ENCODE measurements around the gene UHRF1.
"Not testable (repeated sequence)": the region's sequence is repeated elsewhere in the genome, so short reads cannot be mapped to it uniquely, and the experiment has no call there.

Gene UHRF1

DNA sequence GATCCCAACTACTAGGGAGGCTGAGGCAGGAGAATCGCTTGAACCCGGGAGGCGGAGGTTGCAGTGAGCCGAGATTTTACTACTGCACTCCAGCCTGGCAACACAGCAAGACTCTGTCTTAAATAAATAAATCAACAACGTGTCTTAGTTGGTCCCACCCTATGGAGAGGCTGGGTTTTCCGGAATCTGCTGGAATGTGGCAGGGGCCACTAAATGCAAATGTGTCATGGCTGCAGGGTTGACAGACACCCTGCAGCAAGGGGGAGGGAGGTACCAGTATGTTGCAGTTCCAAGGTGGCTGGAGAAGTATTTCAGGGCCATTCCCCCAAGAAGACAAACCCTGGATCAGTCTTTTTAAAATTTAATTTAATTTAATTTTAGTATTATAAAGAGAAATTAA lies 21.5 kb upstream of the UHRF1 start:
- H3K36me3 ChIP-seq (ENCODE audit: control insufficient read depth, low read length); H3K4me3 ChIP-seq (ENCODE audit: low read length); H3K27ac ChIP-seq (ENCODE audit: low read depth, low read length); H3K79me2 ChIP-seq (ENCODE audit: control insufficient read depth, low read length); H3K9me2 ChIP-seq (replicated peaks; ENCODE audit: control insufficient read depth, low read length); H3K9me3 ChIP-seq (ENCODE audit: control insufficient read depth, insufficient read depth, low read length); H4K20me1 ChIP-seq (ENCODE audit: control insufficient read depth, insufficient read depth, low read depth, low read length); H3K4me2 ChIP-seq (ENCODE audit: low read length); H3K27me3 ChIP-seq (ENCODE audit: control insufficient read depth, low read length): not testable (repeated sequence)
- Histone ChIP-seq H3F3A (ENCODE audit: control insufficient read depth, insufficient read depth) (peaks cover 14% of the 10 kb centered on the region), H3K4me1 (ENCODE audit: control insufficient read depth, low read length) (peaks cover 20% of the 10 kb centered on the region)

- H3K4me1 ChIP-seq (ENCODE audit: control insufficient read depth, low read length) = peaks cover 13% of the 10 kb centered on the region
- no peak overlapping the region for H3K4me3 ChIP-seq (ENCODE audit: low read length)
- H3F3A ChIP-seq (ENCODE audit: control insufficient read depth, insufficient read depth) = peaks cover 5% of the 10 kb centered on the region; the same call in 1 of the 2 replicates
- H3K27me3 ChIP-seq (ENCODE audit: control insufficient read depth, low read length) = no peaks in the 10 kb centered on the region
- no peak overlapping the region for H3K27ac ChIP-seq (ENCODE audit: low read depth, low read length)
- no peak overlapping the region for H3K4me2 ChIP-seq (ENCODE audit: low read length)
- H3K9me3 ChIP-seq (ENCODE audit: control insufficient read depth, insufficient read depth, low read length) = no peaks in the 10 kb centered on the region
- no peaks in the 10 kb centered on the region for H3K9me2 ChIP-seq (replicated peaks; ENCODE audit: control insufficient read depth, low read length)
- no peaks in the 10 kb centered on the region for H3K36me3 ChIP-seq (ENCODE audit: control insufficient read depth, low read length)
- TF ChIP-seq, protein P1, sequence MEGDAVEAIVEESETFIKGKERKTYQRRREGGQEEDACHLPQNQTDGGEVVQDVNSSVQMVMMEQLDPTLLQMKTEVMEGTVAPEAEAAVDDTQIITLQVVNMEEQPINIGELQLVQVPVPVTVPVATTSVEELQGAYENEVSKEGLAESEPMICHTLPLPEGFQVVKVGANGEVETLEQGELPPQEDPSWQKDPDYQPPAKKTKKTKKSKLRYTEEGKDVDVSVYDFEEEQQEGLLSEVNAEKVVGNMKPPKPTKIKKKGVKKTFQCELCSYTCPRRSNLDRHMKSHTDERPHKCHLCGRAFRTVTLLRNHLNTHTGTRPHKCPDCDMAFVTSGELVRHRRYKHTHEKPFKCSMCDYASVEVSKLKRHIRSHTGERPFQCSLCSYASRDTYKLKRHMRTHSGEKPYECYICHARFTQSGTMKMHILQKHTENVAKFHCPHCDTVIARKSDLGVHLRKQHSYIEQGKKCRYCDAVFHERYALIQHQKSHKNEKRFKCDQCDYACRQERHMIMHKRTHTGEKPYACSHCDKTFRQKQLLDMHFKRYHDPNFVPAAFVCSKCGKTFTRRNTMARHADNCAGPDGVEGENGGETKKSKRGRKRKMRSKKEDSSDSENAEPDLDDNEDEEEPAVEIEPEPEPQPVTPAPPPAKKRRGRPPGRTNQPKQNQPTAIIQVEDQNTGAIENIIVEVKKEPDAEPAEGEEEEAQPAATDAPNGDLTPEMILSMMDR (IDR thresholded peaks at IDR 0.05; ENCODE audit: low read depth, low read length, poor library complexity, severe bottlenecking) = no peak
- no peak for TF ChIP-seq EZH2phosphoT487 (IDR thresholded peaks at IDR 0.05; ENCODE audit: borderline replicate concordance, low read length)
- H4K20me1 ChIP-seq (ENCODE audit: control insufficient read depth, insufficient read depth, low read depth, low read length) = no peaks in the 10 kb centered on the region
- no peaks in the 10 kb centered on the region for H3K79me2 ChIP-seq (ENCODE audit: control insufficient read depth, low read length)
Observed at GRCh38 chr19:4889034-4889815, 20.1 kb upstream of the UHRF1 start.

GRCh38 chr19:4891066-4891465 lies 18.2 kb upstream of the UHRF1 start:
- peaks cover 25% of the 10 kb centered on the region for H3K4me1 ChIP-seq (ENCODE audit: control insufficient read depth, low read length)
- no peaks in the 10 kb centered on the region for H4K20me1 ChIP-seq (ENCODE audit: control insufficient read depth, insufficient read depth, low read depth, low read length)
- H3K9me3 ChIP-seq (ENCODE audit: control insufficient read depth, insufficient read depth, low read length) = no peaks in the 10 kb centered on the region
- H3K27me3 ChIP-seq (ENCODE audit: control insufficient read depth, low read length) = no peaks in the 10 kb centered on the region
- H3K36me3 ChIP-seq (ENCODE audit: control insufficient read depth, low read length) = no peaks in the 10 kb centered on the region
- peaks cover 10% of the 10 kb centered on the region for H3F3A ChIP-seq (ENCODE audit: control insufficient read depth, insufficient read depth)
- H3K4me3 ChIP-seq (ENCODE audit: low read length) = no peak overlapping the region
- no peak overlapping the region for H3K27ac ChIP-seq (ENCODE audit: low read depth, low read length)
- H3K79me2 ChIP-seq (ENCODE audit: control insufficient read depth, low read length) = no peaks in the 10 kb centered on the region
- TF ChIP-seq, protein P1 (IDR thresholded peaks at IDR 0.05; ENCODE audit: low read depth, low read length, poor library complexity, severe bottlenecking) = no peak
- TF ChIP-seq EZH2phosphoT487 (IDR thresholded peaks at IDR 0.05; ENCODE audit: borderline replicate concordance, low read length) = no peak
- no peaks in the 10 kb centered on the region for H3K9me2 ChIP-seq (replicated peaks; ENCODE audit: control insufficient read depth, low read length)
- no peak overlapping the region for H3K4me2 ChIP-seq (ENCODE audit: low read length)

- not testable (repeated sequence) for H3K27ac ChIP-seq (ENCODE audit: low read depth, low read length); H3K36me3 ChIP-seq (ENCODE audit: control insufficient read depth, low read length); H3K9me3 ChIP-seq (ENCODE audit: control insufficient read depth, insufficient read depth, low read length); H4K20me1 ChIP-seq (ENCODE audit: control insufficient read depth, insufficient read depth, low read depth, low read length); H3K4me3 ChIP-seq (ENCODE audit: low read length); H3K79me2 ChIP-seq (ENCODE audit: control insufficient read depth, low read length); H3K27me3 ChIP-seq (ENCODE audit: control insufficient read depth, low read length); H3K4me2 ChIP-seq (ENCODE audit: low read length); H3K9me2 ChIP-seq (replicated peaks; ENCODE audit: control insufficient read depth, low read length)
- peaks cover 15% of the 10 kb centered on the region for H3F3A ChIP-seq (ENCODE audit: control insufficient read depth, insufficient read depth)
- peaks cover 39% of the 10 kb centered on the region for H3K4me1 ChIP-seq (ENCODE audit: control insufficient read depth, low read length)
Observed at GRCh38 chr19:4892962-4893361, 16.3 kb upstream of the UHRF1 start.
